Measurements from ENCODE around the gene FOCAD.

DNA sequence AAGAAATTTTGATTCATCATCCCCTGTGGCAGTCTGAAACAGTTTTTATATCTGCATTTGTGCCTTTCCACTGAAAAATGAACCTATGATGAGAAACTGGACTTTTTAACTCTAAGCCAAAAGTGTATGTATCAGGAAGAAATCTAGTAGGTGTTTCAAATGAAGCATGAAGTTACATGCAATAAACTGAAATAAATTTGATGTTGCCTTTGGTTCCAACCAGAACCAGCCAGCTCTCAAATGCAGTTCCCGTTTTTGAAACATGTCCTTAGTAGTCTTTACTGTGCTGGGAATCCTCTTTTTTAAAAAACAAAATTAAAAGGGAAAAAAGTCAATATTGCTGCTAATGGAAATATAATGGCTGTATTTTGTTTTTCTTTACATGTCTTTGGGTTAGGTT is 303.5 kb downstream of the FOCAD start:
- TF ChIP-seq, protein P1, sequence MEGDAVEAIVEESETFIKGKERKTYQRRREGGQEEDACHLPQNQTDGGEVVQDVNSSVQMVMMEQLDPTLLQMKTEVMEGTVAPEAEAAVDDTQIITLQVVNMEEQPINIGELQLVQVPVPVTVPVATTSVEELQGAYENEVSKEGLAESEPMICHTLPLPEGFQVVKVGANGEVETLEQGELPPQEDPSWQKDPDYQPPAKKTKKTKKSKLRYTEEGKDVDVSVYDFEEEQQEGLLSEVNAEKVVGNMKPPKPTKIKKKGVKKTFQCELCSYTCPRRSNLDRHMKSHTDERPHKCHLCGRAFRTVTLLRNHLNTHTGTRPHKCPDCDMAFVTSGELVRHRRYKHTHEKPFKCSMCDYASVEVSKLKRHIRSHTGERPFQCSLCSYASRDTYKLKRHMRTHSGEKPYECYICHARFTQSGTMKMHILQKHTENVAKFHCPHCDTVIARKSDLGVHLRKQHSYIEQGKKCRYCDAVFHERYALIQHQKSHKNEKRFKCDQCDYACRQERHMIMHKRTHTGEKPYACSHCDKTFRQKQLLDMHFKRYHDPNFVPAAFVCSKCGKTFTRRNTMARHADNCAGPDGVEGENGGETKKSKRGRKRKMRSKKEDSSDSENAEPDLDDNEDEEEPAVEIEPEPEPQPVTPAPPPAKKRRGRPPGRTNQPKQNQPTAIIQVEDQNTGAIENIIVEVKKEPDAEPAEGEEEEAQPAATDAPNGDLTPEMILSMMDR (IDR thresholded peaks at IDR 0.05; ENCODE audit: low read length) = no peak
- no peak for TF ChIP-seq EZH2 (optimal IDR thresholded peaks at IDR 0.05; ENCODE audit: low read depth, low read length)
- TF ChIP-seq EZH2phosphoT487 (IDR thresholded peaks at IDR 0.05; ENCODE audit: low read length) = no peak
